ENCODE results near the gene TPRN.
A peak's percentile ranks its signal among the peaks of the same experiment; 100 is the strongest.

- TF ChIP-seq CTCF (conservative IDR thresholded peaks at IDR 0.05; ENCODE audit: low read depth, low read length) (peak; percentile 70), EZH2 (IDR thresholded peaks at IDR 0.05; ENCODE audit: borderline replicate concordance, low read depth, low read length, poor library complexity, severe bottlenecking) (no peak)
Measured at GRCh38 chr9:137176302-137177182, 24.0 kb downstream of the TPRN start.
